ENCODE data around the gene ETV5. TPM values are rescaled to one million over a fixed set of nuclear protein-coding genes. Genes with fewer than 3 reads are reported as not detected.

ETV5 gene
- total and polyA plus RNA-seq, 4 donors = 3.3 to 14.9 (median 5.5) TPM

DNA sequence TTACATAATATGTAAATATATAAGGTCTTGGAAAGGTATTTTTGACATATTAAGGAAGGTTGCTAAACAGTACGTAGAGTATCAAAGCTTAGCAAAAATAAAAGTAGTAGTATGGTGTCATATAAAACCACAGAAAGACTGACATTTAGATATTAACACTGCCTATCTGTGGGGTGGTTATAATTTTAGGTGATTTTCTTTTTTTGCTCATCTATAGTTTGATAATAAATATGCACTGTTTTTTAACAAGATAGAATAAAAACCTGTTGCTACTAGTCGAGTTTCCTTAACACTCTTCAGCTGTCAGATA is 40.7 kb downstream of the ETV5 start:
- no peak for DNase-seq (ENCODE audit: low spot score)
- Histone ChIP-seq H3K4me1 (ENCODE audit: control insufficient read depth in 4 of 4, insufficient read depth in 4 of 4, low read length in 3 of 4) (peaks cover 0 to 3% (median 0%) of the 10 kb centered on the region in 4 donors), H3K36me3 (ENCODE audit: control insufficient read depth in 4 of 4, insufficient read depth in 3 of 4, low read depth in 1 of 4, low read length in 3 of 4) (peaks cover 0 to 4% (median 1%) of the 10 kb centered on the region in 4 donors), H3K27ac (ENCODE audit: low read depth in 1 of 2, low read length in 2 of 2) (no peak overlapping the region), H3K9me3 (ENCODE audit: control insufficient read depth in 4 of 4, low read length in 3 of 4) (no peaks in the 10 kb centered on the region), H3K27me3 (ENCODE audit: control insufficient read depth in 4 of 4, insufficient read depth in 4 of 4, low read length in 3 of 4) (no peaks in the 10 kb centered on the region), H3K4me3 (ENCODE audit: low read depth in 1 of 3, low read length in 3 of 3) (no peak overlapping the region), H3K9ac (ENCODE audit: low read depth in 1 of 2, low read length in 2 of 2) (no peak overlapping the region)
- 63% methylated on average over 2 of the region's 2 CpGs for WGBS
- TF ChIP-seq, protein P1, sequence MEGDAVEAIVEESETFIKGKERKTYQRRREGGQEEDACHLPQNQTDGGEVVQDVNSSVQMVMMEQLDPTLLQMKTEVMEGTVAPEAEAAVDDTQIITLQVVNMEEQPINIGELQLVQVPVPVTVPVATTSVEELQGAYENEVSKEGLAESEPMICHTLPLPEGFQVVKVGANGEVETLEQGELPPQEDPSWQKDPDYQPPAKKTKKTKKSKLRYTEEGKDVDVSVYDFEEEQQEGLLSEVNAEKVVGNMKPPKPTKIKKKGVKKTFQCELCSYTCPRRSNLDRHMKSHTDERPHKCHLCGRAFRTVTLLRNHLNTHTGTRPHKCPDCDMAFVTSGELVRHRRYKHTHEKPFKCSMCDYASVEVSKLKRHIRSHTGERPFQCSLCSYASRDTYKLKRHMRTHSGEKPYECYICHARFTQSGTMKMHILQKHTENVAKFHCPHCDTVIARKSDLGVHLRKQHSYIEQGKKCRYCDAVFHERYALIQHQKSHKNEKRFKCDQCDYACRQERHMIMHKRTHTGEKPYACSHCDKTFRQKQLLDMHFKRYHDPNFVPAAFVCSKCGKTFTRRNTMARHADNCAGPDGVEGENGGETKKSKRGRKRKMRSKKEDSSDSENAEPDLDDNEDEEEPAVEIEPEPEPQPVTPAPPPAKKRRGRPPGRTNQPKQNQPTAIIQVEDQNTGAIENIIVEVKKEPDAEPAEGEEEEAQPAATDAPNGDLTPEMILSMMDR (IDR thresholded peaks at IDR 0.05; ENCODE audit: low read depth, low read length, missing input control) = no peak
- TF ChIP-seq FOXA2 (IDR thresholded peaks at IDR 0.05) (no peak), TAF1 (conservative IDR thresholded peaks at IDR 0.05) (no peak), SP1 (IDR thresholded peaks at IDR 0.05) (no peak), HNF4G (IDR thresholded peaks at IDR 0.05) (no peak), ZBTB33 (IDR thresholded peaks at IDR 0.05) (no peak), EGR1 (IDR thresholded peaks at IDR 0.05; ENCODE audit: low read depth in 2 of 2) (no peak), RXRA (IDR thresholded peaks at IDR 0.05) (no peak), GABPA (IDR thresholded peaks at IDR 0.05 in 1 of 2, conservative IDR thresholded peaks at IDR 0.05 in 1 of 2) (no peak), JUND (IDR thresholded peaks at IDR 0.05) (no peak), YY1 (IDR thresholded peaks at IDR 0.05) (no peak), RAD21 (IDR thresholded peaks at IDR 0.05) (no peak)

- WGBS = 79% methylated on average over 9 of the region's 9 CpGs
- Histone ChIP-seq H3K4me1 (ENCODE audit: control insufficient read depth in 4 of 4, insufficient read depth in 4 of 4, low read length in 3 of 4) (peaks cover 0 to 3% (median 0%) of the 10 kb centered on the region in 4 donors), H3K4me3 (ENCODE audit: low read depth in 1 of 3, low read length in 3 of 3) (no peak overlapping the region), H3K27ac (ENCODE audit: low read depth in 1 of 2, low read length in 2 of 2) (no peak overlapping the region), H3K27me3 (ENCODE audit: control insufficient read depth in 4 of 4, insufficient read depth in 4 of 4, low read length in 3 of 4) (no peaks in the 10 kb centered on the region), H3K36me3 (ENCODE audit: control insufficient read depth in 4 of 4, insufficient read depth in 3 of 4, low read depth in 1 of 4, low read length in 3 of 4) (peaks cover 0 to 4% (median 1%) of the 10 kb centered on the region in 4 donors), H3K9me3 (ENCODE audit: control insufficient read depth in 4 of 4, low read length in 3 of 4) (no peaks in the 10 kb centered on the region), H3K9ac (ENCODE audit: low read depth in 1 of 2, low read length in 2 of 2) (no peak overlapping the region)
- DNase-seq (ENCODE audit: low spot score) = no peak
- TF ChIP-seq SP1 (IDR thresholded peaks at IDR 0.05) (no peak), EGR1 (IDR thresholded peaks at IDR 0.05; ENCODE audit: low read depth in 2 of 2) (no peak), NR2F2 (IDR thresholded peaks at IDR 0.05) (no peak), GABPA (IDR thresholded peaks at IDR 0.05 in 1 of 2, conservative IDR thresholded peaks at IDR 0.05 in 1 of 2) (no peak), REST (IDR thresholded peaks at IDR 0.05) (no peak), ZBTB33 (IDR thresholded peaks at IDR 0.05) (no peak), RAD21 (IDR thresholded peaks at IDR 0.05) (no peak), HNF4G (IDR thresholded peaks at IDR 0.05) (no peak), RXRA (IDR thresholded peaks at IDR 0.05) (no peak), JUND (IDR thresholded peaks at IDR 0.05) (no peak), HNF4A (conservative IDR thresholded peaks at IDR 0.05) (no peak), TAF1 (conservative IDR thresholded peaks at IDR 0.05) (no peak), FOXA2 (IDR thresholded peaks at IDR 0.05) (no peak), YY1 (IDR thresholded peaks at IDR 0.05) (no peak)
- TF ChIP-seq, protein P1 (IDR thresholded peaks at IDR 0.05; ENCODE audit: low read depth, low read length, missing input control) = no peak
- TF ChIP-seq, protein P2, sequence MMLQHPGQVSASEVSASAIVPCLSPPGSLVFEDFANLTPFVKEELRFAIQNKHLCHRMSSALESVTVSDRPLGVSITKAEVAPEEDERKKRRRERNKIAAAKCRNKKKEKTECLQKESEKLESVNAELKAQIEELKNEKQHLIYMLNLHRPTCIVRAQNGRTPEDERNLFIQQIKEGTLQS (IDR thresholded peaks at IDR 0.05) = no peak
- TF ChIP-seq, protein P3, sequence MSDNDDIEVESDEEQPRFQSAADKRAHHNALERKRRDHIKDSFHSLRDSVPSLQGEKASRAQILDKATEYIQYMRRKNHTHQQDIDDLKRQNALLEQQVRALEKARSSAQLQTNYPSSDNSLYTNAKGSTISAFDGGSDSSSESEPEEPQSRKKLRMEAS (IDR thresholded peaks at IDR 0.05) = no peak
Observed at GRCh38 chr3:186067360-186068242, 41.3 kb downstream of the ETV5 start.
